ENCODE results near the gene SEMG1. TPM values are rescaled to one million over a fixed set of nuclear protein-coding genes. Genes with fewer than 3 reads are reported as not detected.

SEMG1 gene
- total RNA-seq, 1 experiment from 2014 or later: not detected

GRCh38 chr20:45229264-45230056 is 22.6 kb downstream of the SEMG1 start:
- POLR2A ChIA-PET: no interaction called here

GRCh38 chr20:45230631-45231030 is 23.8 kb downstream of the SEMG1 start:
- CTCF ChIA-PET: no interaction called here
- no peaks in the 10 kb centered on the region for H3K36me3 ChIP-seq (ENCODE audit: control insufficient read depth, insufficient read depth, low read length)
- no TSS peak for BruUV-seq (replicated peaks)

More at GRCh38 chr20:45229264-45230056, 22.6 kb downstream of the SEMG1 start:
- TF ChIP-seq CTCF (IDR thresholded peaks at IDR 0.05): peak; percentile 84
- no peak for TF ChIP-seq POLR2AphosphoS5 (IDR thresholded peaks at IDR 0.05; ENCODE audit: low read depth, low read length)
- no peak for TF ChIP-seq REST (IDR thresholded peaks at IDR 0.05; ENCODE audit: insufficient read depth in 1 of 2, low read depth in 2 of 2, low read length in 1 of 2)
- no peak for TF ChIP-seq TCF7L2 (IDR thresholded peaks at IDR 0.05; ENCODE audit: low read depth, low read length)
- TF ChIP-seq SIN3A (IDR thresholded peaks at IDR 0.05; ENCODE audit: borderline replicate concordance, insufficient read depth, low read depth, low read length): no peak
- Histone ChIP-seq H3K27ac (ENCODE audit: low read length) (no peak overlapping the region), H3K9me3 (ENCODE audit: control insufficient read depth, insufficient read depth, low read depth, low read length) (no peaks in the 10 kb centered on the region), H3K36me3 (ENCODE audit: control insufficient read depth, insufficient read depth, low read length) (no peaks in the 10 kb centered on the region), H3K27me3 (ENCODE audit: control insufficient read depth, insufficient read depth, low read length) (peaks cover 18% of the 10 kb centered on the region), H3K4me1 (ENCODE audit: control insufficient read depth, insufficient read depth, low read length) (no peaks in the 10 kb centered on the region), H3K4me3 (ENCODE audit: low read depth in 2 of 2, low read length in 2 of 2) (peak overlapping the region in 1 of 2 experiments; percentile 14; a peak in 2 of 4 replicates)
- in situ Hi-C loops (cut with HindIII; ENCODE audit: low pct_unique_long_range_greater_than_20kb, low sequenced_read_pairs): no loop called here
- peak; percentile 73 for ATAC-seq
- DNase-seq (ENCODE audit: low read depth, low spot score): no peak
- CTCF ChIA-PET: interaction anchor here (0.5 kb wide), 1 partner anchor 71 kb away, joined by 7 read pairs; no protein-coding TSS in a partner anchor
- BruUV-seq (replicated peaks): no TSS peak
- intact Hi-C loops (cut with micrococcal nuclease; ENCODE audit: unreplicated experiment): loop anchor here (5.0 kb wide), 2 partner anchors 38 to 107 kb away; partner anchors contain the start of gene WFDC12

More at GRCh38 chr20:45230631-45231030, 23.8 kb downstream of the SEMG1 start:
- intact Hi-C loops (cut with micrococcal nuclease; ENCODE audit: unreplicated experiment) (no loop called here), in situ Hi-C loops (cut with HindIII; ENCODE audit: low pct_unique_long_range_greater_than_20kb, low sequenced_read_pairs) (no loop called here)
- no peaks in the 10 kb centered on the region for H3K4me1 ChIP-seq (ENCODE audit: control insufficient read depth, insufficient read depth, low read length)
- DNase-seq (ENCODE audit: low read depth, low spot score): no peak
- H3K27me3 ChIP-seq (ENCODE audit: control insufficient read depth, insufficient read depth, low read length): peaks cover 18% of the 10 kb centered on the region
- no peak for ATAC-seq
- H3K9me3 ChIP-seq (ENCODE audit: control insufficient read depth, insufficient read depth, low read depth, low read length): no peaks in the 10 kb centered on the region
- POLR2A ChIA-PET: no interaction called here
- no peak overlapping the region for H3K4me3 ChIP-seq (ENCODE audit: low read depth in 2 of 2, low read length in 2 of 2)
- TF ChIP-seq REST (IDR thresholded peaks at IDR 0.05; ENCODE audit: insufficient read depth in 1 of 2, low read depth in 2 of 2, low read length in 1 of 2) (no peak), CTCF (IDR thresholded peaks at IDR 0.05) (no peak), TCF7L2 (IDR thresholded peaks at IDR 0.05; ENCODE audit: low read depth, low read length) (no peak), POLR2AphosphoS5 (IDR thresholded peaks at IDR 0.05; ENCODE audit: low read depth, low read length) (no peak), SIN3A (IDR thresholded peaks at IDR 0.05; ENCODE audit: borderline replicate concordance, insufficient read depth, low read depth, low read length) (no peak)
- H3K27ac ChIP-seq (ENCODE audit: low read length): no peak overlapping the region
